ENCODE measurements around the gene ATG12.

Gene ATG12

DNA sequence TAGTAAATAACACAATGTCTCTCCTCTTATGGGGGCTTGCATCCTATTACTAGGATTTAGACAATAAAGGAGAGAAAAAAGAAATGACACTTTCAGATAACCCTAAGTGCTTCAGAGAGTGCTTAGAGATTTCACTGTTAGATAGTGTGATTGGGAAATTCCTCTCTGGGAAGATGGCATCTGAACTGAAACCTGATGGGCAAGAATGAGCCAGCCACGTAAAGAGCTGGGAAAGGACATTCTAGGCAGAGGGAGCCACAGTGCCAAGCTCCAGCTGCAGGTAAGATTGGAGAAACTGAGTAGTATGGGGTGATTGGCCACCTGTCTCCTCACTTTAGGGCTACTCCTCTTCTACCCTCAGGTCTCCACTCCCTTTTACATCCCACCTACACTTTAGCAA lies 39.4 kb downstream of the ATG12 start:
- no CpG with 5 or more reads among the region's 1 CpG for WGBS (ENCODE audit: extremely low coverage, insufficient coverage, low lambda C conversion rate)
- DNase-seq = peak; percentile 33
- Histone ChIP-seq H2BK15ac (replicated peaks; ENCODE audit: low read depth) (no peak overlapping the region), H2AK5ac (ENCODE audit: low read length) (no peak overlapping the region), H3K9ac (ENCODE audit: low read length) (no peak overlapping the region), H3K27ac (ENCODE audit: low read depth, low read length) (no peak overlapping the region), H4K8ac (ENCODE audit: low read depth, low read length) (no peak overlapping the region), H3K4me2 (ENCODE audit: low read length) (no peak overlapping the region), H2BK120ac (ENCODE audit: low read depth, low read length) (no peak overlapping the region), H3K36me3 (ENCODE audit: control insufficient read depth, insufficient read depth, low read length) (no peaks in the 10 kb centered on the region), H3K4me1 (ENCODE audit: control insufficient read depth, low read depth, low read length) (no peaks in the 10 kb centered on the region), H3K18ac (ENCODE audit: low read length) (no peak overlapping the region), H3K4ac (ENCODE audit: low read depth, low read length) (no peak overlapping the region), H2BK5ac (ENCODE audit: low read length) (no peak overlapping the region), H3K27me3 (ENCODE audit: insufficient read depth, low read length, poor library complexity) (no peaks in the 10 kb centered on the region), H3K23ac (ENCODE audit: low read length) (no peak overlapping the region), H3K4me3 (ENCODE audit: low read length) (no peak overlapping the region), H3K56ac (ENCODE audit: low read length) (no peak overlapping the region), H4K5ac (ENCODE audit: low read length) (no peak overlapping the region), H3K79me1 (ENCODE audit: low read length) (no peaks in the 10 kb centered on the region), H3K79me2 (ENCODE audit: control insufficient read depth, insufficient read depth, low read length) (no peaks in the 10 kb centered on the region)

DNA sequence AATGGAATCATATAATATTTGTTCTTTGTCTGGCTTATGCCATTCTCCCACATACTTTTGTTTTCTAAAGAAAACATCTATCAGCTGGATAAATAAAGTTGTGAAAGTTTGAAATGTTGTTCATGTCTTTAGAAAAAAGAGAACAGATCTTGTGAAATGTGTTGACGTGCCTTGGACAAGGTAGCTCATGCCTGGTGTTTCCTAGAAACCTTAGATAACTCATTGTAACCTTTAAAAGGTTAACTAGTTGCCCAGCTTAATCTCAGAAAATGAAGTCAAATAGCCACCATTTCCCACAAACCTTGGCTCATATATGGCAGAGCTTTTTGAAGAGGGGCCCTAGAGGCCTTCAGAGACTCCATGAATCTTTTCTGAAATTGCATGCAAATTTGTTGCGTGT lies 40.2 kb downstream of the ATG12 start:
- Histone ChIP-seq H3K4me1 (ENCODE audit: control insufficient read depth, low read depth, low read length) (no peaks in the 10 kb centered on the region), H3K18ac (ENCODE audit: low read length) (no peak overlapping the region), H4K8ac (ENCODE audit: low read depth, low read length) (no peak overlapping the region), H2BK15ac (replicated peaks; ENCODE audit: low read depth) (no peak overlapping the region), H3K4me3 (ENCODE audit: low read length) (no peak overlapping the region), H2BK5ac (ENCODE audit: low read length) (no peak overlapping the region), H3K36me3 (ENCODE audit: control insufficient read depth, insufficient read depth, low read length) (no peaks in the 10 kb centered on the region), H3K79me1 (ENCODE audit: low read length) (no peaks in the 10 kb centered on the region), H3K56ac (ENCODE audit: low read length) (no peak overlapping the region), H3K4ac (ENCODE audit: low read depth, low read length) (no peak overlapping the region), H3K27ac (ENCODE audit: low read depth, low read length) (no peak overlapping the region), H3K9ac (ENCODE audit: low read length) (no peak overlapping the region), H4K5ac (ENCODE audit: low read length) (no peak overlapping the region), H3K27me3 (ENCODE audit: insufficient read depth, low read length, poor library complexity) (no peaks in the 10 kb centered on the region), H2AK5ac (ENCODE audit: low read length) (no peak overlapping the region), H2BK120ac (ENCODE audit: low read depth, low read length) (no peak overlapping the region), H3K79me2 (ENCODE audit: control insufficient read depth, insufficient read depth, low read length) (no peaks in the 10 kb centered on the region), H3K23ac (ENCODE audit: low read length) (no peak overlapping the region), H3K4me2 (ENCODE audit: low read length) (no peak overlapping the region)
- DNase-seq = no peak
- no CpG with 5 or more reads among the region's 2 CpGs for WGBS (ENCODE audit: extremely low coverage, insufficient coverage, low lambda C conversion rate)

DNA sequence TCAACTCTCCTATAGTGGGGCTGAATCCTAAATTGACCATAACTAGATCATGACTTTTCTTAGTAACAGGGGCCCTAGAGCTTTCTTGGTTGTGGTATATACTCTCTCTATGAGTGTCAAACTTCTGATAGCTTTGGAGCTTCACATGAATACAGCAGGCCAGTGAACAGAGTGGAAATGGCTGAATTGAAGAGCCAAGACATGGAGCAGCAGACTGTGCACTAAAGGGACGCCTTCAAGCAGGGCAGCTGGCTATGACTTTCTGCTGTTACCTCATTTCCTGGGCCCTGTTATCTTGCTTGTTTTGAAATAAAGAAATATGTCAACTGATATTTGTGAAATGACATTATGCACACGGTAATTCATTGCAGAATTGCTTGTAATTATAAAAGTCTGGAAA lies 41.3 kb downstream of the ATG12 start:
- Histone ChIP-seq H3K9ac (ENCODE audit: low read length) (no peak overlapping the region), H3K36me3 (ENCODE audit: control insufficient read depth, insufficient read depth, low read length) (no peaks in the 10 kb centered on the region), H2BK120ac (ENCODE audit: low read depth, low read length) (no peak overlapping the region), H2BK15ac (replicated peaks; ENCODE audit: low read depth) (no peak overlapping the region), H3K4me2 (ENCODE audit: low read length) (no peak overlapping the region), H3K4me3 (ENCODE audit: low read length) (no peak overlapping the region), H3K56ac (ENCODE audit: low read length) (no peak overlapping the region), H3K4me1 (ENCODE audit: control insufficient read depth, low read depth, low read length) (no peaks in the 10 kb centered on the region), H4K5ac (ENCODE audit: low read length) (no peak overlapping the region), H4K8ac (ENCODE audit: low read depth, low read length) (no peak overlapping the region), H3K23ac (ENCODE audit: low read length) (no peak overlapping the region), H2BK5ac (ENCODE audit: low read length) (no peak overlapping the region), H3K79me1 (ENCODE audit: low read length) (no peaks in the 10 kb centered on the region), H3K4ac (ENCODE audit: low read depth, low read length) (no peak overlapping the region), H3K27ac (ENCODE audit: low read depth, low read length) (no peak overlapping the region), H2AK5ac (ENCODE audit: low read length) (no peak overlapping the region), H3K18ac (ENCODE audit: low read length) (no peak overlapping the region), H3K27me3 (ENCODE audit: insufficient read depth, low read length, poor library complexity) (no peaks in the 10 kb centered on the region), H3K79me2 (ENCODE audit: control insufficient read depth, insufficient read depth, low read length) (no peaks in the 10 kb centered on the region)
- DNase-seq = no peak
- no CpG with 5 or more reads among the region's 2 CpGs for WGBS (ENCODE audit: extremely low coverage, insufficient coverage, low lambda C conversion rate)

DNA sequence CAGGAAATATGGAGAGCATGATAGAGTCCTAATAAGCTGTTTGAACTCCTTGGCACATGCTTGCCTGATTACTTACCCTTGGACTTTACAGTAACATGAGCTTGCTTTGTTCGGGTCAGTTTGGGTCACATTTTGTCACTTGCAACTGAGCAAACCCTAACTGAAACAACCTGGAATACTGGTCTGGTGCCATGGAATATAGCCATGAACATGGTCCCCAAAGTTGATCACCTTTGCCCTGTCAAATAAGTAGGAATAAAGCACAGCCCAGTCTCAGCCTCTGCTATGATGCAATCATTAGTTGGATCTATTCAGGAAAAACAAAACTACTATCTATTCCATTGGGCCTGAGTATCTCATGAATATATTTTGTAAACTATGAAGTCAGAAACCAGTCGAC lies 43.1 kb downstream of the ATG12 start:
- H3K4me2 ChIP-seq (ENCODE audit: low read length) = no peak overlapping the region
- H3K56ac ChIP-seq (ENCODE audit: low read length) = no peak overlapping the region
- H3K9ac ChIP-seq (ENCODE audit: low read length) = no peak overlapping the region
- H3K79me2 ChIP-seq (ENCODE audit: control insufficient read depth, insufficient read depth, low read length) = no peaks in the 10 kb centered on the region
- H2BK120ac ChIP-seq (ENCODE audit: low read depth, low read length) = no peak overlapping the region
- H4K8ac ChIP-seq (ENCODE audit: low read depth, low read length) = no peak overlapping the region
- no CpG with 5 or more reads among the region's 2 CpGs for WGBS (ENCODE audit: extremely low coverage, insufficient coverage, low lambda C conversion rate)
- H3K4ac ChIP-seq (ENCODE audit: low read depth, low read length) = no peak overlapping the region
- no peak overlapping the region for H4K5ac ChIP-seq (ENCODE audit: low read length)
- no peaks in the 10 kb centered on the region for H3K27me3 ChIP-seq (ENCODE audit: insufficient read depth, low read length, poor library complexity)
- no peaks in the 10 kb centered on the region for H3K79me1 ChIP-seq (ENCODE audit: low read length)
- no peak overlapping the region for H2AK5ac ChIP-seq (ENCODE audit: low read length)
- no peak overlapping the region for H2BK5ac ChIP-seq (ENCODE audit: low read length)
- H3K27ac ChIP-seq (ENCODE audit: low read depth, low read length) = no peak overlapping the region
- no peaks in the 10 kb centered on the region for H3K36me3 ChIP-seq (ENCODE audit: control insufficient read depth, insufficient read depth, low read length)
- no peak overlapping the region for H2BK15ac ChIP-seq (replicated peaks; ENCODE audit: low read depth)
- no peak for DNase-seq
- no peaks in the 10 kb centered on the region for H3K4me1 ChIP-seq (ENCODE audit: control insufficient read depth, low read depth, low read length)
- no peak overlapping the region for H3K23ac ChIP-seq (ENCODE audit: low read length)
- H3K18ac ChIP-seq (ENCODE audit: low read length) = no peak overlapping the region
- H3K4me3 ChIP-seq (ENCODE audit: low read length) = no peak overlapping the region

DNA sequence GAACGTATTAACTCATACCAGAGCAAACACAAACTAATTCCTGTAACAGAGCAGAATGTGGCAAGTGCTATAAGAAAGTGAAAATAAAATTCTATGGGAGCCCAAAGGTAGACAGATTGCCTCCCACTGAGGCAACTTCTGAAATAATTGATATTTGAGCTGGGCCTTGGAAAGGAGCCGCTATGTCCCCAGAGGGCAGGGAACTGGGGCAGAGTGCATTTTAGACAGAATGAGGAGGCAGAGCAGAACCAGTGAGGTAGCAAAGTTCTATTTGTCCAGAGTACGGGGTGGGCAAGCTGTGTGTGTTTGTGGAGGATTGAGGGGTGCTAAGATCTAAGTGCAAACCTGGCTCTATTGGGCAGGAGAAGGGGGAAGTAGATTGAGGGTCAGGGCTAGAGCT lies 44.7 kb downstream of the ATG12 start:
- Histone ChIP-seq H3K79me1 (ENCODE audit: low read length) (no peaks in the 10 kb centered on the region), H3K23ac (ENCODE audit: low read length) (no peak overlapping the region), H3K4me1 (ENCODE audit: control insufficient read depth, low read depth, low read length) (no peaks in the 10 kb centered on the region), H3K27ac (ENCODE audit: low read depth, low read length) (no peak overlapping the region), H2BK120ac (ENCODE audit: low read depth, low read length) (no peak overlapping the region), H3K27me3 (ENCODE audit: insufficient read depth, low read length, poor library complexity) (no peaks in the 10 kb centered on the region), H2BK5ac (ENCODE audit: low read length) (no peak overlapping the region), H4K8ac (ENCODE audit: low read depth, low read length) (no peak overlapping the region), H2BK15ac (replicated peaks; ENCODE audit: low read depth) (no peak overlapping the region), H3K18ac (ENCODE audit: low read length) (no peak overlapping the region), H3K36me3 (ENCODE audit: control insufficient read depth, insufficient read depth, low read length) (no peaks in the 10 kb centered on the region), H3K4me3 (ENCODE audit: low read length) (no peak overlapping the region), H3K56ac (ENCODE audit: low read length) (no peak overlapping the region), H3K79me2 (ENCODE audit: control insufficient read depth, insufficient read depth, low read length) (no peaks in the 10 kb centered on the region), H3K4me2 (ENCODE audit: low read length) (no peak overlapping the region), H3K9ac (ENCODE audit: low read length) (no peak overlapping the region), H3K4ac (ENCODE audit: low read depth, low read length) (no peak overlapping the region), H4K5ac (ENCODE audit: low read length) (no peak overlapping the region), H2AK5ac (ENCODE audit: low read length) (no peak overlapping the region)
- DNase-seq = no peak
- no CpG with 5 or more reads among the region's 3 CpGs for WGBS (ENCODE audit: extremely low coverage, insufficient coverage, low lambda C conversion rate)

DNA sequence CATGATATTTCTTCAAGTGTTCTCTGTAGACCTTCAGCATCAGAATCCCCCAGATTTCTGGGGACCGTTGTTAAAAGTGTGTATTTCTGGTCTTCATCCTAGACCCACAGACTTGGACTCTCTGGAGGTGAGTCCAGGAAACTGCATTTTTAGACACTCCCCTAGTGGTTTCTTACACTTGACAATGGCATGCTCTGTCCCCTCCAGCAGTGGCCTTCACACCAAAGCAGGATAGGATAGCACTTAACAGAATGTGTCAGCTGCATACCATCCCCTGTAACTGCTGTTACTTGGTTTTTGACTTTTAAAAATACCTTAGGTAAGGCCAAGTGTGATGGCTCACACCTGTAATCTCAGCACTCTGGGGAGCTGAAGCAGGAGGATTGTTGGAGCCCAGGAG lies 45.7 kb downstream of the ATG12 start:
- Histone ChIP-seq H2BK5ac (ENCODE audit: low read length) (no peak overlapping the region), H3K56ac (ENCODE audit: low read length) (no peak overlapping the region), H3K27me3 (ENCODE audit: insufficient read depth, low read length, poor library complexity) (no peaks in the 10 kb centered on the region), H3K9ac (ENCODE audit: low read length) (no peak overlapping the region), H3K4me1 (ENCODE audit: control insufficient read depth, low read depth, low read length) (no peaks in the 10 kb centered on the region), H3K79me1 (ENCODE audit: low read length) (no peaks in the 10 kb centered on the region), H3K18ac (ENCODE audit: low read length) (no peak overlapping the region), H3K36me3 (ENCODE audit: control insufficient read depth, insufficient read depth, low read length) (no peaks in the 10 kb centered on the region), H3K4me3 (ENCODE audit: low read length) (no peak overlapping the region), H4K8ac (ENCODE audit: low read depth, low read length) (no peak overlapping the region), H2BK120ac (ENCODE audit: low read depth, low read length) (no peak overlapping the region), H3K4me2 (ENCODE audit: low read length) (no peak overlapping the region), H3K27ac (ENCODE audit: low read depth, low read length) (no peak overlapping the region), H4K5ac (ENCODE audit: low read length) (no peak overlapping the region), H2AK5ac (ENCODE audit: low read length) (no peak overlapping the region), H3K79me2 (ENCODE audit: control insufficient read depth, insufficient read depth, low read length) (no peaks in the 10 kb centered on the region), H3K4ac (ENCODE audit: low read depth, low read length) (no peak overlapping the region), H3K23ac (ENCODE audit: low read length) (no peak overlapping the region), H2BK15ac (replicated peaks; ENCODE audit: low read depth) (no peak overlapping the region)
- no CpG with 5 or more reads among the region's 1 CpG for WGBS (ENCODE audit: extremely low coverage, insufficient coverage, low lambda C conversion rate)
- peak; percentile 51 for DNase-seq
